ENCODE results near the gene CUL4A.

Gene CUL4A

GRCh38 chr13:113283904-113284303, 74.5 kb downstream of the CUL4A start:
- Histone ChIP-seq H3K36me3 (ENCODE audit: control insufficient read depth, insufficient read depth, low read length) (no peaks in the 10 kb centered on the region), H3K9ac (ENCODE audit: low read depth, low read length) (no peak overlapping the region), H3K9me3 (ENCODE audit: control insufficient read depth, insufficient read depth, low read length) (no peaks in the 10 kb centered on the region), H3K4me3 (ENCODE audit: low read depth, low read length) (no peak overlapping the region), H3K4me1 (ENCODE audit: control insufficient read depth, insufficient read depth, low read length) (no peaks in the 10 kb centered on the region), H3K27me3 (ENCODE audit: control insufficient read depth, insufficient read depth, low read length) (peaks cover 3% of the 10 kb centered on the region)

DNA sequence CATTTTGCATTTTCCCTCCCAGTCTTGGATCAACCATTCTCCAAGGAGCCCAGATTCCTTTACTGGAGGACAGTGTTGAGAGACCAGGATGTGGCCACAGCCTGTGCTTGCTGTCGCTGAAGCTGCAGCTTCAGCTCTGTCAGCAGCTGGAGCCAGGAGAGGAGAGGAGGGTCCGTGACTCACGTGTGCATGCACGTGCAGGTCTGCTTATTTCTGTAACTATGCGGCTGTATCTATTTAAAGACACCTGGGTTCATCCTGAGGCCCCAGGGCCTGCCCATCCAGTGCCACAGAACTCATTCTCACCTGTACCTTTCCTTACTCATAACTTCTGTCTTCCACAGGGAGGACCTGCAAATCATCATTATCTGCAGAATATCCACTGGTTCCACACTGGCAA, 79.5 kb downstream of the CUL4A start:
- H3K36me3 ChIP-seq (ENCODE audit: control insufficient read depth, insufficient read depth, low read length), result no peaks in the 10 kb centered on the region
- H3K4me3 ChIP-seq (ENCODE audit: low read depth, low read length), result no peak overlapping the region
- H3K27me3 ChIP-seq (ENCODE audit: control insufficient read depth, insufficient read depth, low read length), result peaks cover 23% of the 10 kb centered on the region
- no peak overlapping the region for H3K9ac ChIP-seq (ENCODE audit: low read depth, low read length)
- peaks cover 6% of the 10 kb centered on the region for H3K4me1 ChIP-seq (ENCODE audit: control insufficient read depth, insufficient read depth, low read length)
- H3K9me3 ChIP-seq (ENCODE audit: control insufficient read depth, insufficient read depth, low read length), result no peaks in the 10 kb centered on the region

DNA sequence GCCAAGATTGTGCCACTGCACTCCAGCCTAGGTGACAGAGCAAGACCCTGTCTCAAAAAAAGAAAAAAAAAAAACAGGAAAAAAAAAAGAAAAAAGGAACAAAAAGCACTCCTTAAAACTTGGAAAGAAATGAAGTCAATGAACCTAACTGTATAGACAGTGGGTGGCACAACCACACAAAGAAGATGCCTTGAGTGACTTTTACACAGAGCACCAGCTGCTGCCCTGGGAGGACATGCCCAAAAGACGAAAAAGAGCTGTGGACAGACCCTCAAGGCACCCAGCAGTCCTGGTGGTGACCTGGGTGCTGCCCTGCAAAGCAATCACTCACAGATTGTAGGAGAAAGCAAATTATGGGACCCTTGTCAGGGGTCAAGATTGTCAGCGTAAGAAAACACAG, 81.7 kb downstream of the CUL4A start:
- peaks cover 23% of the 10 kb centered on the region for H3K27me3 ChIP-seq (ENCODE audit: control insufficient read depth, insufficient read depth, low read length)
- H3K4me3 ChIP-seq (ENCODE audit: low read depth, low read length), result no peak overlapping the region
- no peak overlapping the region for H3K9ac ChIP-seq (ENCODE audit: low read depth, low read length)
- H3K4me1 ChIP-seq (ENCODE audit: control insufficient read depth, insufficient read depth, low read length), result peaks cover 6% of the 10 kb centered on the region
- H3K36me3 ChIP-seq (ENCODE audit: control insufficient read depth, insufficient read depth, low read length), result no peaks in the 10 kb centered on the region
- no peaks in the 10 kb centered on the region for H3K9me3 ChIP-seq (ENCODE audit: control insufficient read depth, insufficient read depth, low read length)

- H3K36me3 ChIP-seq (ENCODE audit: control insufficient read depth, insufficient read depth, low read length), result no peaks in the 10 kb centered on the region
- no peaks in the 10 kb centered on the region for H3K9me3 ChIP-seq (ENCODE audit: control insufficient read depth, insufficient read depth, low read length)
- H3K9ac ChIP-seq (ENCODE audit: low read depth, low read length), result peak overlapping the region; percentile 81
- peak overlapping the region; percentile 54 for H3K4me3 ChIP-seq (ENCODE audit: low read depth, low read length)
- peaks cover 6% of the 10 kb centered on the region for H3K4me1 ChIP-seq (ENCODE audit: control insufficient read depth, insufficient read depth, low read length)
- H3K27me3 ChIP-seq (ENCODE audit: control insufficient read depth, insufficient read depth, low read length), result peaks cover 23% of the 10 kb centered on the region
These were observed 82.8 kb downstream of the CUL4A start for GRCh38 chr13:113292021-113292862.

DNA sequence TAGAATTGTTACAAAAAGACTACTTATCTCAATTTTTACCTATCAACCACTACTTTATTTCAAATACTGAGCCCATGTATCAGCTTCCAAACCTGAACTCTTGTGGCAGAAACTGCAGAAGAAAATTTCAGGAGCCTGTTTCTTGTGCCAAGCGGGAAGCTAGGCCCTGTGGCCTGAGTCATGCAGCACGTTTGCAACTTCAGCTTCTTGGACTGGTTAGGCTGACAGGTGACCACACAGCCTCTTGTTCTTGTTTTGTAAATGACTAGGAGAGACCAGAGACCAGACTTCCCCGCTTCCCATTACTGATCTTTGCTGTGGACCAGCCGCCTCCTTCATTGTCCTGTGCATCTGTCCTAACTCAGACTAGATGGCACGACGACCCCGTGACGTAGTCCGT, 84.3 kb downstream of the CUL4A start:
- H3K4me3 ChIP-seq (ENCODE audit: low read depth, low read length), result no peak overlapping the region
- H3K9ac ChIP-seq (ENCODE audit: low read depth, low read length), result no peak overlapping the region
- H3K36me3 ChIP-seq (ENCODE audit: control insufficient read depth, insufficient read depth, low read length), result no peaks in the 10 kb centered on the region
- H3K4me1 ChIP-seq (ENCODE audit: control insufficient read depth, insufficient read depth, low read length), result peaks cover 8% of the 10 kb centered on the region
- H3K27me3 ChIP-seq (ENCODE audit: control insufficient read depth, insufficient read depth, low read length), result peaks cover 22% of the 10 kb centered on the region
- no peaks in the 10 kb centered on the region for H3K9me3 ChIP-seq (ENCODE audit: control insufficient read depth, insufficient read depth, low read length)

DNA sequence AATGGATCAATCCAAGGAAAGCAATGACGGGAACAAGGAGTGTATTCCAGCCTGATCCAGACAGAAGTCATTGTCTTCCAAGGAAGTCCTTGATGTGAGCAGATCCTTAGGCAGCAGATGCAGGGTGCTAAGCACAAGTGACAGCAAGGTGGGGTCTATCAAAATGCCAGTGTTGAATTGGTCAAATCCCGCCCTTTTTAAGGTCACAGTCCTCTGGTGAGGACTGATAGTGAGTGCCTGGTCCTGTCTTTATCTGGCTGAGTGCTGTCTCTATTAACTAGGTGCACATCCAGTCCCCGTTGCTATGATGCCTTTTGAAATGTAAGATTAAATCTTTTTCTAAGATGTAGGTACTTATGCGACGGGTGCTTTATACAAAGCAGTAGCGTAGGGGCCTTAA, 86.4 kb downstream of the CUL4A start:
- H3K4me3 ChIP-seq (ENCODE audit: low read depth, low read length), result no peak overlapping the region
- H3K9ac ChIP-seq (ENCODE audit: low read depth, low read length), result no peak overlapping the region
- H3K36me3 ChIP-seq (ENCODE audit: control insufficient read depth, insufficient read depth, low read length), result no peaks in the 10 kb centered on the region
- peaks cover 9% of the 10 kb centered on the region for H3K27me3 ChIP-seq (ENCODE audit: control insufficient read depth, insufficient read depth, low read length)
- peaks cover 8% of the 10 kb centered on the region for H3K4me1 ChIP-seq (ENCODE audit: control insufficient read depth, insufficient read depth, low read length)
- no peaks in the 10 kb centered on the region for H3K9me3 ChIP-seq (ENCODE audit: control insufficient read depth, insufficient read depth, low read length)

DNA sequence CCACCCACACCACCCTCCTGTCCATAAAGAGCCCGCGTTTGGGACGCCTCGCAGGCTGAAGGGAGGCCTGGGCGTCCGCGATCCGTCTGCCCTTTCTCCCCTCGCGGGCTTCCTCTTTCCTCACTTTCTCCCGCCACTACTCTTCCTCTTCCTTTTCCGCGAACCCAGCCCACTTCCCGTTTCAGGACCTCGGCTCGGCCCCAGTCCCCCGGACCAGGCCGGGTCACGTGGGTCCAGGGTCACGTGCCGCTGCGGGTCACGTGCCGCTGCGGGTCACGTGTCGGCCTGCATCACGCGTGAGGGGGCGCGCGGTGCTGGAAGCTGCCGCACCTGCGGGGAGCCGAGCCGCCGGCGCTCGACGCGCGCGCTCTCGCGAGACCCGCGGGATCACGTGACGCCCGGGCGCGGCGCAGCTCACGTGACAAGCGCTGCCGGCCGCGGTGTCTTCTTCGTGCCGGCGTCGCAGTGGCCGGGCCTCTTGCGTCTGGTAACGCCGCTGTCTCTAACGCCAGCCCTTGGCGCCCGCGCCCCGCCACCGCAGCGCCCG, 87.5 kb downstream of the CUL4A start, which contains the start of gene LAMP1:
Gene LAMP1, plus strand, starts transcription at position 417 of the 547 bp plus-strand sequence. CDS start 196 bp downstream, outside the sequence.
- H3K9ac ChIP-seq (ENCODE audit: low read depth, low read length), result peak within 1 kb of the TSS; percentile 88
- H3K36me3 ChIP-seq (ENCODE audit: control insufficient read depth, insufficient read depth, low read length), result no peaks in the 10 kb centered on the region
- H3K9me3 ChIP-seq (ENCODE audit: control insufficient read depth, insufficient read depth, low read length), result no peaks in the 10 kb centered on the region
- peaks cover 7% of the 10 kb centered on the region for H3K27me3 ChIP-seq (ENCODE audit: control insufficient read depth, insufficient read depth, low read length)
- peak within 1 kb of the TSS; percentile 88 for H3K4me3 ChIP-seq (ENCODE audit: low read depth, low read length)
- peaks cover 6% of the 10 kb centered on the region for H3K4me1 ChIP-seq (ENCODE audit: control insufficient read depth, insufficient read depth, low read length)

DNA sequence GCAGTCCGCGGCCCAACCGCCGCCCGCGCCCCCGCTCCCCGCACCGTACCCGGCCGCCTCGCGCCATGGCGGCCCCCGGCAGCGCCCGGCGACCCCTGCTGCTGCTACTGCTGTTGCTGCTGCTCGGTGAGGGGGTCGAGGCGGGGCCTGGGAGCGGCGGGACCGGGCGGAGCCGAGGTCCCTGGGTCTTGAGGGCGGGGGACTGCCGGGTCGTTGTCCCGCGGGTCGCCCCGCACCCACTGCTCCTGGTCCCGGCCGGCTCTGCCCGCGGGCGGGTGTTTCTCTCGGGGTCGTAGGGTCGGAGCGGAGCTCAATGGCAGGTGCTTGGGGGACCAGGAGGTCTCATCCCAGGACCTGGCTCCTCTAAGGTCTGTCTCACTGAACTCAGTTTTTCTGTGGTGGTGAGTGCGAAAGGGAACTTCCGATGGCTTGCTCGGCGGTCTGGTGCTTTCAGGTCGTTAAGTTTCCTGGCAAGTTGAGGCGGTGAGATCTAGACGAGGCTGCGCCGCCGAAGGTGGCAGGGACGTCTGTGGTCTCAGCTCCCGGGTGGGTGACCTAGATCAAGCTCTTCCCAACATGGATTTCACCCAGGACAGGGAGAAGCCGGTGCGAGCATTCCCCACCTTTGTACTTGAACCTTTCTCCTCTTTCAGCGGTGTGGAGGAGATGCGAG, 88.1 kb downstream of the CUL4A start:
- Histone ChIP-seq H3K27me3 (ENCODE audit: control insufficient read depth, insufficient read depth, low read length) (peaks cover under 1% of the 10 kb centered on the region), H3K36me3 (ENCODE audit: control insufficient read depth, insufficient read depth, low read length) (no peaks in the 10 kb centered on the region), H3K4me1 (ENCODE audit: control insufficient read depth, insufficient read depth, low read length) (peaks cover 2% of the 10 kb centered on the region), H3K9me3 (ENCODE audit: control insufficient read depth, insufficient read depth, low read length) (no peaks in the 10 kb centered on the region), H3K9ac (ENCODE audit: low read depth, low read length) (peak overlapping the region; percentile 88), H3K4me3 (ENCODE audit: low read depth, low read length) (peak overlapping the region; percentile 88)

- H3K9ac ChIP-seq (ENCODE audit: low read depth, low read length), result no peak overlapping the region
These were observed 88.9 kb downstream of the CUL4A start for GRCh38 chr13:113298043-113298945.

GRCh38 chr13:113299951-113300350, 90.5 kb downstream of the CUL4A start:
- peaks cover 2% of the 10 kb centered on the region for H3K4me1 ChIP-seq (ENCODE audit: control insufficient read depth, insufficient read depth, low read length)
- H3K27me3 ChIP-seq (ENCODE audit: control insufficient read depth, insufficient read depth, low read length), result no peaks in the 10 kb centered on the region
- H3K36me3 ChIP-seq (ENCODE audit: control insufficient read depth, insufficient read depth, low read length), result no peaks in the 10 kb centered on the region
- no peak overlapping the region for H3K9ac ChIP-seq (ENCODE audit: low read depth, low read length)
- no peaks in the 10 kb centered on the region for H3K9me3 ChIP-seq (ENCODE audit: control insufficient read depth, insufficient read depth, low read length)
- H3K4me3 ChIP-seq (ENCODE audit: low read depth, low read length), result no peak overlapping the region

More at GRCh38 chr13:113298043-113298945, 88.9 kb downstream of the CUL4A start:
- no peaks in the 10 kb centered on the region for H3K36me3 ChIP-seq (ENCODE audit: control insufficient read depth, insufficient read depth, low read length)
- no peaks in the 10 kb centered on the region for H3K9me3 ChIP-seq (ENCODE audit: control insufficient read depth, insufficient read depth, low read length)
- H3K27me3 ChIP-seq (ENCODE audit: control insufficient read depth, insufficient read depth, low read length), result no peaks in the 10 kb centered on the region
- peaks cover 2% of the 10 kb centered on the region for H3K4me1 ChIP-seq (ENCODE audit: control insufficient read depth, insufficient read depth, low read length)
- H3K4me3 ChIP-seq (ENCODE audit: low read depth, low read length), result peak overlapping the region; percentile 88

DNA sequence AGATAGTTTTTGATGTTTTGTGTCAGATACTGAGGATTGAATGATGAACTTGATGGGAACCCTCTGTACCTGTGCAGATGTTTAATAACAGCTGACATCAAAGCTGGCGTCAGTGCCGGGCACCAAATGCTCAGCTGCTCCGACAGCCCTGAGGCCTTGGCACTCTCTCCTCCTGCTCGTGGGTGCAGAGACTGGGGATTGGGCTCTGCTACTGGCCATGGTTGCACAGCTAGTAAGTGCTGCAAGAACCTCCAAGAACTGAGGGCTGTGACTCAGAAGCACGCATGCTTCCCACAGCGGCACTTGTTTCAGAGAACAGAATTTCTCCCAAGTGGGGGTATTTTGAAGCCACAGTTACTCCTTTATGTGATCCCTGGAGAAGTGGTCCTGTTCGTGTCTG, 93.6 kb downstream of the CUL4A start:
- Histone ChIP-seq H3K36me3 (ENCODE audit: control insufficient read depth, insufficient read depth, low read length) (no peaks in the 10 kb centered on the region), H3K9ac (ENCODE audit: low read depth, low read length) (no peak overlapping the region), H3K4me1 (ENCODE audit: control insufficient read depth, insufficient read depth, low read length) (peaks cover 2% of the 10 kb centered on the region), H3K4me3 (ENCODE audit: low read depth, low read length) (no peak overlapping the region), H3K9me3 (ENCODE audit: control insufficient read depth, insufficient read depth, low read length) (no peaks in the 10 kb centered on the region), H3K27me3 (ENCODE audit: control insufficient read depth, insufficient read depth, low read length) (no peaks in the 10 kb centered on the region)

Data from iPS-15b (cell line).